GM19452 (cell line): ENCODE data around the gene KCNK18.

Experiments
- ATAC-seq: cut with Tn5 transposase; IDR thresholded peaks from one replicate; pipeline ENCODE4 v1.9.1; 2021; ENCODE audit not compliant: unreplicated experiment

The KCNK18 gene

GRCh38 chr10:117250411-117250810 is 53.1 kb downstream of the KCNK18 start:
- ATAC-seq: no peak

- ATAC-seq: no peak
Observed at GRCh38 chr10:117253908-117254307, 56.6 kb downstream of the KCNK18 start.

DNA sequence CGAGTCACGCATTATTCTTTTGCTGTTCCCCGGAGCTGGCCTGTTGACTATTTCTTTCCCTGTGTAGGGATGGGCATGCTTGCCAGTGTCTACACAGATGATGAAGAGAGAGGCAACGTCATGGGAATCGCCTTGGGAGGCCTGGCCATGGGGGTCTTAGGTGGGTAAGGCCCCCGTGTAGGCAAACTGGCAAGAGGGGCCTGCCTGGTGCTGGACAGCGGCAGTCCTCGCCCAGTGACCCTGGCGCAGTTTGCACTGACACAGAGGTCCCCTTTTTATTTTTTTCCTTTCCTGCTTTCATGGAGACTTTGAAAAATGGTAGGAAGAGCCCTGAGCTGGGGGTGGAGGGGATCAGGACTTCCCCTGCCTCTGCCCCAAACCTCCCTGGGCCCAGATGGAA is 57.0 kb downstream of the KCNK18 start:
- ATAC-seq: no peak

- ATAC-seq: no peak
Observed at GRCh38 chr10:117254774-117255735, 57.8 kb downstream of the KCNK18 start.

- ATAC-seq: no peak
Observed at GRCh38 chr10:117255835-117256460, 58.7 kb downstream of the KCNK18 start.

DNA sequence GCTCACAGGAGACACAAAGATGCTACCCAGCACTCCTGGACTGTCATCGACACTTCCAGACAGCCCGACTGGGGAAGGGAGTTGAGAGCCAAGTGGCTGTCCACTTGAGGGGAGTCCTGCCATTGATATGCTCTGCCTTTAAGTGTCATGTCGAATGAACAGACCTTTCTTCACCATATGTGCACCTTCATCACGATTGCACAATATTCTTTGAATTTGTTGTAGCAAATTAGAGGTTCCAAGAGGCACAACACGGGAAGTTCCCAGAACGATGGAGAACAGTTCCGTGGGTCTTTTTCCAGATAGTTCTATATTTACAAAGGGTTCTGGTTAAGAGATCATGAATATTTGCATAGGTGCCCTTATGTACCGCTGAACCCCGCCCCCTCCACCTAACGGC is 59.6 kb downstream of the KCNK18 start:
- no peak for ATAC-seq

- ATAC-seq: no peak
Observed at GRCh38 chr10:117257721-117258120, 60.4 kb downstream of the KCNK18 start.

GRCh38 chr10:117259279-117259678 is 62.0 kb downstream of the KCNK18 start:
- no peak for ATAC-seq
